ENCODE results near the gene EPB41L4A.
"Not testable (repeated sequence)": the region's sequence is repeated elsewhere in the genome, so short reads cannot be mapped to it uniquely, and the experiment has no call there.

The EPB41L4A gene

DNA sequence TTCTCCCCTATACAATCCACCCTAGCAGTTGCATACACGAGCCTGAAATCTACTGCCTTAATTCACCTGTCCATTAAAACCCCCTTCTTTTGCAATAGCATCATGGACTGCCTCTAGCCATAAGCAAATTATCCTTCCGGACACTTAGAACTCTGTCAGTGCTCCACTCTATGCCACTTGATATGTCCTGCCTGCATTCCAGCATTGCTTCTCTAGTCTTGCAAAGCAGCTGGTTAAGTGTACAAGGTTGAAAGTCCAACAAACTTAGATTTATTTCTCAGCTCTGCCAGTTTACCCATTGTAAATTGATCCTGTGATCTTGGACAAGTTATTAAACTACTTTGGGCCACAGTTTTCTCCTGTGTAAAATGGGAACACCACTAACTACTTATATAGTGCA is 197.9 kb downstream of the EPB41L4A start:
- DNase-seq (ENCODE audit: low read depth in 1 of 2, low spot score in 1 of 2) = no peak
- in situ Hi-C loops (cut with HindIII; ENCODE audit: low pct_unique_long_range_greater_than_20kb, low sequenced_read_pairs) = no loop called here
- no peak for TF ChIP-seq JUND (IDR thresholded peaks at IDR 0.05; ENCODE audit: low read depth)

DNA sequence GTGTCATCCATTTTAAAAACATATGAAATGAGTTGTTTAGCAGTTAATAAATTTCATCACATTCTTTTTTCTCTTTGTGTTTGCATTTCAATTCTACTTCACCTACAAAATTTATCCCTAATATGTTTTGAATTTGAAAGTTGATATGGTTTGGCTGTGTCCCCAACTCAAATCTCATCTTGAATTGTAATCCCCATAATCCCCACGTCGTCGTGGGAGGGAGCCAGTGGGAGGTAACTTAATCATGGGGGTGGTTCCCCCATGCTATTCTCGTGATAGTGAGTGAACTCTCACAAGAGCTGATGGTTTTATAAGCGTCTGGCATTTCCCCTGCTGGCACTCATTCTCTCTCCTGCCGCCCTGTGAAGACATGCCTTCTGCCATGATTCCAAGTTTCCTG is 200.1 kb downstream of the EPB41L4A start:
- in situ Hi-C loops (cut with HindIII; ENCODE audit: low pct_unique_long_range_greater_than_20kb, low sequenced_read_pairs) = no loop called here
- TF ChIP-seq JUND (IDR thresholded peaks at IDR 0.05; ENCODE audit: low read depth) = no peak

DNA sequence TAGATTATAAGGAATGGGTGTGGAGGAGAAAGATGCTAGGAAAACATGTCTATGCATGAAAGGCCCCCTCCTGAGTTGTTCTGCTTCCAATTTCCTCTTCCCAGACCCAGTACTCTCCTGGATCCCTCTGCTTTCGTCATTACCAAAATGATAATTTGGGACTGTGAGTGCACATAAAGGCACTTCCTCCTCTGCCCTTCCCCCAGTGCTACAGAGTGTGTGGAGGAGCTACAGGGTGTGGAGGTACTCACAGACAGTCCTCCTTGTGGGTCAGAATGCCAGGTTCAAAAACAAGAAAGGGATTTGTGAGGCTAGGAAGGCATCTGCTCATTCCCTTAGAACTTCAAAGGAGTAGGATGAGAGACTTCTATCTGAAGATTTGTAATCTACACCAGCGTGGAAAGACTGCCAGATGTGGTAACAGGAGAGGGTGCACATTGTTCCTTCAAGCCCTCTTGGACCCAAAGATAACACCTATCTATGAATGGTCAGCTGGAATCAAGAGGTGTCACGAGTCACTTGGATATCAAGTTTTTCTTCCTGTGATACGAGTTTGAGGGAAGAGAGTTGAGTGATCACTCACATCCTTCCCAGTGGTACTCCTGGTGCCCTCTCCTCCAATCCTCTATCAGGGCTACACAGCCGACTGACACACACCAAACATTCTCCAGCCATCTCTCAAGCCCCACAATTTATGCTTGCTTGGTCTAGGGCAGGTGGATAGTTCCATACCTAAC is 201.1 kb downstream of the EPB41L4A start:
- in situ Hi-C loops (cut with HindIII; ENCODE audit: low pct_unique_long_range_greater_than_20kb, low sequenced_read_pairs) = no loop called here
- TF ChIP-seq JUND (IDR thresholded peaks at IDR 0.05; ENCODE audit: low read depth) = no peak
- DNase-seq (ENCODE audit: low read depth in 1 of 2, low spot score in 1 of 2) = no peak

More for the DNA sequence above, 200.1 kb downstream of the EPB41L4A start:
- no peak for DNase-seq (ENCODE audit: low read depth in 1 of 2, low spot score in 1 of 2)

DNA sequence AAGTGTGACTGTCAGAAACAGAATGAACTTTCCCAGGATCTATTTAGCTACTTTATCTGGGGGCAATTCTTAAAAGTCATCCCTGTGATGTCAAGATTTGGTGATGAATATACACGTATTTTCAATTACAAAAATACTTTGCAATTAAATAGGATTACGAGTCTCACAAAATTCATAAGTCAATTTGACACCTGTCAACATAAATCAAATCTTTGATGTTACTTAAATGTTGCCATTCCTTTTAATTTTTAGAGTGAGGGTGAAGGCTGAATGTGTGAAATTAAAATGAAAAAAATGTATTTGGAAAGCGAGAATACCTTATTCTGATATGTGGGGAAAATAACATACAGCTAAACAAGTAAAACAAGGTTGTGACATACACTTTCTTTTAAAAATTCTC is 202.9 kb downstream of the EPB41L4A start:
- in situ Hi-C loops (cut with HindIII; ENCODE audit: low pct_unique_long_range_greater_than_20kb, low sequenced_read_pairs) = no loop called here
- no peak for TF ChIP-seq JUND (IDR thresholded peaks at IDR 0.05; ENCODE audit: low read depth)
- no peak for DNase-seq (ENCODE audit: low read depth in 1 of 2, low spot score in 1 of 2)

DNA sequence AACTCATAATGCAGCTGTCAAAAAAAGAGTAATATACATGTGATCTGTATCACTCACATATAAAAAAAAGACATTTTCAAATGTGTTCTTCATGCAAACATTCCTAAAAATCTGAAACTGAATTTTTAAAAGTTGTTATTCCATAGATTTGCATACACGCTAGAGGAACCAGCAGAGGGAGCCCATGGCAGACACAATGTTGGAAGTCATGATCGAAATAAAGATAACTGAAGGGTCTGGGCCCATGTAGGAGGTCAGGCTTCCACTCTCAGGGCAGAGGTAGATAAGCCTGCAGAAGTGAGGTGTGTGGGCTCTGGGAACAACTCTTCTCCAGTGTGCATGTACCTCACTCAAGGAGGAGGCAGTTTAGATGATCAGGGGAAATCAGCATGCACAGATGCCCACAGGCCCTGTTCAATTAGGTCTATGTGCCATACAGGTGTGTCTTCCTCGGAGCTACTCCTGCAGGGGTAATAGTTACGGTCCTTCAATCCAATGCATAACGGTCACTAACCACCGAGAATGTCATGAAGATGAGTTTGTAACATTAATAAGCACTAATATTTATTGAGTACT is 208.6 kb downstream of the EPB41L4A start:
- DNase-seq (ENCODE audit: low read depth in 1 of 2, low spot score in 1 of 2) = peak in 1 of 2 experiments; percentile 72
- TF ChIP-seq JUND (IDR thresholded peaks at IDR 0.05; ENCODE audit: low read depth) = no peak
- in situ Hi-C loops (cut with HindIII; ENCODE audit: low pct_unique_long_range_greater_than_20kb, low sequenced_read_pairs) = no loop called here

DNA sequence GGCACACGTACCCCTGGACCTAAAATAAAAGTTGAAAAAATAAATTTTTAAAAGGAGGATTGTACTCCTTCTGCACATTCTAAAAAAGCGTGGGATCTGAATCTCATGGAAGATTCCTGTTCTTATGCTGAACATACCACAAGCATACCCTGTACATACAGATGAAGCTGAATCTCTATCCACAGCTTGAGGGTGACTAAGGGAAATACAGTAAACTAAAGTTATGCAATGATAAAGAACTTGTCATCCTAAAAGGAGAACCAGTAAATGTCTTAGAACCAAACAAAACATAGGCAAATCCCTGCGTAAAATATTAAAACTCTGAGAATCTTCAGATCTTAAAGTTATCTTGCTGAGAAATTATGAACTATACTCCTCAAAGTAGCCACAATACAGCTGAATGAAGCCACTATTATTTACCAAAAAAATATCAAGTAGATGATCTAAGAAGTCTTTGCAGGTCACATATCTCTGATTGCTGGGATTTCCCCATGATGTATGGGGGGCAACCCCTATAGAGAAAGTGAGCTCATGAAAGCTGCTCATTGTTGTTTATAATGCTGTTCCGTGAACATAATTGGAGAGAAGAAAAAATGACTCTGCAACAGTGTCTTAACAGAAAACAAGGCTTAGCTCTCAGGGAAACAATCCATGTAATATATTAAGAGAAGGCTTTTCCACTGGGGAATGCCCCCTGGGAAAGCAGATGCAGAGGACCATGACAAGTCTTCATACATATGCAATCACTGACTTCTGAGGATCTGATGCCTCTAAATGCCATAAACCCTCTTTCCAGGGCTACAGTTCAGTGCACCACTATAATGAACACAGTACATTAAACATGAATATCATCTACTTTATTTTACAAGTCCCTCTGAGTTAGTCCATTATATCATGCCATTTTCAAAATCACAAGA is 210.1 kb downstream of the EPB41L4A start:
- no peak for TF ChIP-seq JUND (IDR thresholded peaks at IDR 0.05; ENCODE audit: low read depth)
- no peak for DNase-seq (ENCODE audit: low read depth in 1 of 2, low spot score in 1 of 2)
- in situ Hi-C loops (cut with HindIII; ENCODE audit: low pct_unique_long_range_greater_than_20kb, low sequenced_read_pairs) = no loop called here

DNA sequence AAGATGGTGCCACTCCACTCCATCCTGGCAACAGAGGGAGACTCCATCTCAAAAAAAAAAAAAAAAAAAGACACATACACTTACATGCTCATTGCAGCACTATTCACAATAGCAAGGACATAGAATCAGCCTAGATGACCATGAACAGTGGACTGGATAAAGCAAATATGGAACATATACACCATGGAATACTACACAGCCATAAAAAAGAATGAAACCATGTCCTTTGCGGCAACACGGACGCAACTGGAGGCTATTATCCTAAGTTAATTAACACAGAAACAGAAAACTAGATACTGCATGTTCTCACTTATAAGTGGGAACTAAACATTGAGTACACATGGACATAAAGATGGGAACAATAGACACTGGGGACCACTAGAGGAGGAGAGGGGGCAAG is 210.9 kb downstream of the EPB41L4A start:
- in situ Hi-C loops (cut with HindIII; ENCODE audit: low pct_unique_long_range_greater_than_20kb, low sequenced_read_pairs); DNase-seq (ENCODE audit: low read depth in 1 of 2, low spot score in 1 of 2): not testable (repeated sequence)

DNA sequence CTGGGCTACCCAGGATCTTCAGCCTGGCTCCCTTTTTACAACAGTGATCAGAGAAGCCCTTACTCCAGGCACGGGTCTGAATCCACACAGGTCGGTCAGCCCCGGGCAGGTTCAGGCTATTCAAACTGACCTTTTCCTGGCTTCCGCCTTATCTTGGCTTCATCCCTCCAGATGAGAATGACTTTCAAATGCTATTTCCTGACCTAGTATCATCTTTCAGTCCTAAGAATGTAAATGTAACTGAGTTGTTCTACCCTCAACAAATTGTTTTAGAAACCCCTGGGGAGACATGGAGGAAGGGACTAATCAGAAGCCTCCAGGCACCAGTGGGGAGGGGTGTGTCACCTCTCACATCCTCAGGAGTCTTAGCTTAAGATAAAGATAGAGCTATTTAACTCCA is 213.2 kb downstream of the EPB41L4A start:
- no peak for DNase-seq (ENCODE audit: low read depth in 1 of 2, low spot score in 1 of 2)
- in situ Hi-C loops (cut with HindIII; ENCODE audit: low pct_unique_long_range_greater_than_20kb, low sequenced_read_pairs) = no loop called here
- no peak for TF ChIP-seq JUND (IDR thresholded peaks at IDR 0.05; ENCODE audit: low read depth)

DNA sequence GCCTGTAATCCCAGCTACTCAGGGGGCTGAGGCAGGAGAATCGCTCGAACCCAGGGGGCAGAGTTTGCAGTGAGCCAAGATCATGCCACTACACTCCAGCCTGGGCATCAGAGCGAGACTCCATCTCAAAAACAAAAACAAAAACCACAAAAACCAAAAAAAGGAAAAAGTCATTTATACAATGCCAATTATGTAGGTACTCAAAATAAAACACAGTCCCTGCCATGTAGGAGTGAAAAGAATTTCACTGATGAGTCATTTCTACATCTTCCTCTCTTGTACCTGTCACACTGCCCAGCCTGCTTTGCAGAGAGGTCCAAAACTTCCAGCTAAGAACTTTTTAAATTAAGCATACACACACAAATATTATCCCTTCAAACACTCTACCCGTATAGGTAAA is 215.8 kb downstream of the EPB41L4A start:
- DNase-seq (ENCODE audit: low read depth in 1 of 2, low spot score in 1 of 2) = no peak
- no peak for TF ChIP-seq JUND (IDR thresholded peaks at IDR 0.05; ENCODE audit: low read depth)
- in situ Hi-C loops (cut with HindIII; ENCODE audit: low pct_unique_long_range_greater_than_20kb, low sequenced_read_pairs) = no loop called here

DNA sequence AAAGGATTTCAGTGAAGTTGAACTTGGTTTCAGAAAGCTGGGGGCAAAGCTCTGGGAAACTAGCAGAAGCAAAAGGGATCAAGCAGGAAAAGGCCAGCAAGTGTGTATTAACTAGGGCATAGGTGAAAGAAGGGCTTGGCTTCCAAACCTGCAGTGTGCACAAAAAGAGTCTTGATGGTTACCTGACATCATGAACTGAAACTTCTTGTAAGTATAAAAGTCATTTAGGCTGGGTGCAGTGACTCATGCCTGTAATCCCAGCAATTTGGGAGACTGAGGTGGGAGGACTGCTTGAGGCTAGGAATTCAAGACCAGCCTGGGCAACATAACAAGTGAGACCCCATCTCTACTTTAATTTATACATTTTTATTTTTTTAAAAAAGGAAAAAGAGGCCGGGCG is 216.4 kb downstream of the EPB41L4A start:
- in situ Hi-C loops (cut with HindIII; ENCODE audit: low pct_unique_long_range_greater_than_20kb, low sequenced_read_pairs) = no loop called here
- no peak for TF ChIP-seq JUND (IDR thresholded peaks at IDR 0.05; ENCODE audit: low read depth)
- DNase-seq (ENCODE audit: low read depth in 1 of 2, low spot score in 1 of 2) = no peak

DNA sequence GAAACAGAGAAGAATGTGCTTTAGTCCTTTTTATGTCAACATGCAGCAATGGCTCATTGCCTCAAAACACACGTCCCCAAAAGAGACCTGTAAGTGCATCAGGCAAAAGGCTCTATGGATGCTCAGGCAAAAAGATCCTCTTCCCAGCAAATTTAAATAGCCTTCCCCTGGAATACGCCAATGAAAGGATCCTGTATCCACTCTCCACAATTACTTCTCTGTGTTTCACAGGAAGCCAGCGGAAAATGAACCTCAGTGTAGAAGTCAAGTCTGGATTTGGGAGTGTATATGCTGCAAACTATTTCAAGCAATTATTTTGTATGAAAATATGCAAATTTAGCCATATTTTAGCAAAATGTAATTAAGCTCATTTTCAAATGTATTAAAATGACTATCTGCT is 217.9 kb downstream of the EPB41L4A start:
- no peak for DNase-seq (ENCODE audit: low read depth in 1 of 2, low spot score in 1 of 2)
- no peak for TF ChIP-seq JUND (IDR thresholded peaks at IDR 0.05; ENCODE audit: low read depth)
- in situ Hi-C loops (cut with HindIII; ENCODE audit: low pct_unique_long_range_greater_than_20kb, low sequenced_read_pairs) = no loop called here

DNA sequence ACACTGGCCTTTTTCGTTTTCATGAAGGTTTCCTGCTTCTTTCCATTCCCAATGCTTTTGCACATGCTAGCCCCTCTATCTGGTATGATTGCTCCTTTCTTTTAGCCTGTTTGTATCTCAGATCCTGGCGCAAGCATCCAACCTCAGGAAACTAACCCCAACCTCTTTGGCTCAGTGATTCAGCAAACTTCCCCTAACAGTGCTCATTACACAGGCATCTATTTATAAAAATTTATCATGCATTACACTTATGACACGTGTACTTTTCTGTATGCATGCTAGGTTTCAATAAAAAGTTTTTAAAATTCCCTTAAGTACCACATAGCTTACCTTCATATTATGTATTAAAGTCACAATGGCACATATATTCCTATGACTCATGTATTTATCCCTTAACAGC is 218.9 kb downstream of the EPB41L4A start:
- TF ChIP-seq JUND (IDR thresholded peaks at IDR 0.05; ENCODE audit: low read depth) = no peak
- DNase-seq (ENCODE audit: low read depth in 1 of 2, low spot score in 1 of 2) = no peak
- in situ Hi-C loops (cut with HindIII; ENCODE audit: low pct_unique_long_range_greater_than_20kb, low sequenced_read_pairs) = no loop called here

DNA sequence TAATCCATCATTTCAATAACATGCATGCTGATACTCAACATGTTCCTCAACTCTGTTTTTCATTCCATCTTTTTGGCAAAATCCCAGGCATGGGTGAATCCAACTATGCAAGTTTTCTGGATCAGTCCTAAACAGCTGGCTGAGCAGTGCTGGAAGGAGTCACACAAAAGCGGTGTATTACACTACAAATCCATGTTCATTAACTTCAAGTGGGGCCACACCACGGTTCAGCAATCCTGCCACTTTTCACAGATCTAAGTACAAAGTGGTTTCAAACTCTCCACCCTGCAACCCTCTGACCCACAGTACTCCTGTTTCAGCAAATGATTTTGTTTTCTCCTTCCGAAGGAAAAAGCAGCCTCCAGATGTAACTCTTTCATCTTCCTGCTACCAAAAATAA is 222.5 kb downstream of the EPB41L4A start:
- in situ Hi-C loops (cut with HindIII; ENCODE audit: low pct_unique_long_range_greater_than_20kb, low sequenced_read_pairs) = no loop called here
- DNase-seq (ENCODE audit: low read depth in 1 of 2, low spot score in 1 of 2) = no peak
- TF ChIP-seq JUND (IDR thresholded peaks at IDR 0.05; ENCODE audit: low read depth) = no peak
